ENCODE data around the gene ISLR. TPM values are rescaled to one million over a fixed set of nuclear protein-coding genes. Genes with fewer than 3 reads are reported as not detected.

Gene ISLR, protein sequence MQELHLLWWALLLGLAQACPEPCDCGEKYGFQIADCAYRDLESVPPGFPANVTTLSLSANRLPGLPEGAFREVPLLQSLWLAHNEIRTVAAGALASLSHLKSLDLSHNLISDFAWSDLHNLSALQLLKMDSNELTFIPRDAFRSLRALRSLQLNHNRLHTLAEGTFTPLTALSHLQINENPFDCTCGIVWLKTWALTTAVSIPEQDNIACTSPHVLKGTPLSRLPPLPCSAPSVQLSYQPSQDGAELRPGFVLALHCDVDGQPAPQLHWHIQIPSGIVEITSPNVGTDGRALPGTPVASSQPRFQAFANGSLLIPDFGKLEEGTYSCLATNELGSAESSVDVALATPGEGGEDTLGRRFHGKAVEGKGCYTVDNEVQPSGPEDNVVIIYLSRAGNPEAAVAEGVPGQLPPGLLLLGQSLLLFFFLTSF
- total RNA-seq, result 1.6 TPM

DNA sequence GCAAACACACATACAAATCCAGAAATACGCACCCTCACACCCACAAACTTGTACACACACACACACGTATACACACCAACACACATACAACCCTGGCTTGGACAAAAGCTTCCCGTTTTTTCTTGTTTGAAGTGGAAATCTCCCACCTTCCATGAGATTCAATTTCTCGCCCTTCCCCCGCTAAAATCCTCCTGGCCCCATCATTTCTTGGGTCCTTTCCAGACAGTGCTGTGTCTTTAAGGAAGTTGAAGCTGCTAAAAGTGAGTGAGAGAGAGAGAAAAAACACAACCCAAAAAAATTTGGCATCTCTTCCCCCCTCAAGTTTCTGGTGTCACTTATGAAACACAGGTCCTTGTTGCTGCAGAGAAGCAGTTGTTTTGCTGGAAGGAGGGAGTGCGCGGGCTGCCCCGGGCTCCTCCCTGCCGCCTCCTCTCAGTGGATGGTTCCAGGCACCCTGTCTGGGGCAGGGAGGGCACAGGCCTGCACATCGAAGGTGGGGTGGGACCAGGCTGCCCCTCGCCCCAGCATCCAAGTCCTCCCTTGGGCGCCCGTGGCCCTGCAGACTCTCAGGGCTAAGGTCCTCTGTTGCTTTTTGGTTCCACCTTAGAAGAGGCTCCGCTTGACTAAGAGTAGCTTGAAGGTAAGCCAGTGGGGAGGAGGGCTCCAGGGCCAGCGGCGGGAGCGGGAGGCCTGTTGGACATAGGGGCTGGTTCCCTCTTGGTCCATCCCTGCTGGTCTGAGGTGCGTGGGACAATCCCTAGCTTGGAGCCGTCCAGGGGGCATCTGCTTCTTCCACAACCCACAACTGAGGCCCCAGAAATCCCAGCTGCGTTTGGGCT, at the start of gene ISLR:
Gene ISLR (plus strand): TSS at position 331 of the 839 bp plus-strand sequence. CDS start 1,149 bp downstream, outside the sequence.

DNA sequence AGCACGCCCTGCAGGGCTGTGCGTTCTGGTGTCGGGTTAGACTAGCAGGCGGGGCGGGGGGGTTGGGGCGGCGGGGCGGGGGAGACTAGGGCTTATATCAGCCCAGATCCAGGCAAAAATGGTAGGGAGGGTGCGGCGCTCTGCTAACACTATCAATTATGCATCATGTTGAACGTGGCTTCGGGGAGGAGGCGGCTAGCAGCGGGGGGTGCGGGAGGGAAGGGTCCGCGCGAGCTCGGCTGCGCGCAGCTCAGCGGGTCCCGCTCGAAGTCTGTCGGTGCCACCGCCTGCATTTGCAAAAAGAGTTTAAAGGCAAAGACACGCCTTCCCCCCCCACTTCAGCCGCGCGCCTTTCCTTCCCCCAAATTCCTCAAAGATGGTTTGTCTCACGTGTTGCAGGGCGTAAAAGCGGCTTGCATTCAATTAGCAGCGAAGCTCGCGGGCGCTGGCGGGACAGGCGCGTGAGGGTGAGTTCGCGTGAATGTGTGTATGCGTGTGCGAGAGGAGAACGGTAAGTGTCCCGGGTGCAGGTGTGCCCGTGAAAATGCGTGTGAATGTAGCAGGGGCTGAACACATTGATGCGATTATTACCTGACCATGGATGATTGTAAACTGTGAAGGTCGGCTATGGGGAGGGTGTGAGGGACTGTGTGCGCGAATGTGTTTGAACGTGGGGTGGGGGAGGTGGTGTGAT, 43.2 kb upstream of the ISLR start, which contains the start of gene ISLR2:
Gene ISLR2 (plus strand): TSS at position 432 of the 694 bp plus-strand sequence. CDS start 2,169 bp downstream, outside the sequence.

DNA sequence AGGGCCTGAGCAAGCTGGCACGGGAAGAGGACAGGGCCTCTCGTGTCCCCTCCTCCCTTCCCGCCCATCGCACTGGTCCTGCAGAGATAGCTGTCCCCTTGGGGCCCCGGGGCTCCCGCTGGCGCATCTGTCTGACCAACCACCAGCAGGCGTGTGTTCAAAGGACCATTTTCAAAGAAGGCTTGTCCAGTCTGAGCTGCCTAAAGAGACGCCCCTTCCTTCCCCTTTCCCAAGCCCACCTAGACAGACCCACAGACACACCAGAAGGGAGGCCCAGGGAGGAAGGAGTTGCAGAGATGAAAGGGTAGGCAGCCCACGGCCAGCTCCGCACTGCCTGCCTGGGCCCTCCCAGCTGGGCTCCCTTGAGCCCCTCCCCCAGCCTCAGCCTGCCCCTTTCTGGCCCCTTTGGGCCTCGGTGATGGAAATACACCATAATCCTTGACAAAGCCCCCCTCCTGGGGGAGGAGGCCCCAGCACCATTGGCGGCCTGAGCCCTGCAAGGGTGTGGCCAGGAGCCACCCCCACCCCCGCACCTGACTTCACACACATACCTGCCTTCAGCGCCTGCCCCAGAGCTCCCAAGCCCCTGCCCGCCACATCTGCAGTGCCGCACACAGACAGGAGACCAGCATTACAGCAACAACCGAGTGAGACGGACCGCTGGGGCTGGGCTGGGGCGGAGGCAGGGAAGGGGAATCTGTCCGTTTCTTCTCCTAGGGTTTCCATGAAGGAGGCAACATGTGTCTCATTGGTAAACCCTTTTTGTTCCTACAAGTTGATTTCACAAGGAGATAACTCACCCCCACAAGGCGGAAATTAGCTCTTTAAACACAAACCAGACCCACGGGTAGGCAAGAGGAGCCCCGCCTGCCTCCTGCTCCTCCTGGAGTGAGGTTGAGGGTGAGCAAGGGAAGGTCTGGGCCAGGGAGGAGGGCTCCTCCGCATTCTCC, 29.2 kb downstream of the ISLR start, which contains the start of gene STRA6:
Gene STRA6 (minus strand): TSS at position 336 of the 950 bp plus-strand sequence. CDS start 520 bp downstream, outside the sequence.

Small RNA genes within 50 kb of the gene (small RNA-seq; reads per million reads assigned to genes)
- gene RF00017 (ENCODE audit: low replicate concordance), result not detected

Other genes starting within 250 kb of the ISLR start
- 3.4 TPM for gene LOXL1, start 247.2 kb upstream of the ISLR start, total RNA-seq
- 23.5 TPM for gene STOML1, start 181.4 kb upstream of the ISLR start, total RNA-seq
- gene PML, start 179.0 kb upstream of the ISLR start, total RNA-seq, result 19.1 TPM
- not detected for gene GOLGA6A, start 91.2 kb upstream of the ISLR start, total RNA-seq
- gene ISLR2, start 43.1 kb upstream of the ISLR start, total RNA-seq, result 186 TPM
- 3.1 TPM for gene STRA6, start 29.1 kb downstream of the ISLR start, total RNA-seq
- gene CCDC33, start 62.6 kb downstream of the ISLR start, total RNA-seq, result 0.31 TPM
- not detected for gene CYP11A1, start 193.9 kb downstream of the ISLR start, total RNA-seq

Data from parietal lobe (tissue), 2 donors.